ENCODE results near the gene PGAM2.

DNA sequence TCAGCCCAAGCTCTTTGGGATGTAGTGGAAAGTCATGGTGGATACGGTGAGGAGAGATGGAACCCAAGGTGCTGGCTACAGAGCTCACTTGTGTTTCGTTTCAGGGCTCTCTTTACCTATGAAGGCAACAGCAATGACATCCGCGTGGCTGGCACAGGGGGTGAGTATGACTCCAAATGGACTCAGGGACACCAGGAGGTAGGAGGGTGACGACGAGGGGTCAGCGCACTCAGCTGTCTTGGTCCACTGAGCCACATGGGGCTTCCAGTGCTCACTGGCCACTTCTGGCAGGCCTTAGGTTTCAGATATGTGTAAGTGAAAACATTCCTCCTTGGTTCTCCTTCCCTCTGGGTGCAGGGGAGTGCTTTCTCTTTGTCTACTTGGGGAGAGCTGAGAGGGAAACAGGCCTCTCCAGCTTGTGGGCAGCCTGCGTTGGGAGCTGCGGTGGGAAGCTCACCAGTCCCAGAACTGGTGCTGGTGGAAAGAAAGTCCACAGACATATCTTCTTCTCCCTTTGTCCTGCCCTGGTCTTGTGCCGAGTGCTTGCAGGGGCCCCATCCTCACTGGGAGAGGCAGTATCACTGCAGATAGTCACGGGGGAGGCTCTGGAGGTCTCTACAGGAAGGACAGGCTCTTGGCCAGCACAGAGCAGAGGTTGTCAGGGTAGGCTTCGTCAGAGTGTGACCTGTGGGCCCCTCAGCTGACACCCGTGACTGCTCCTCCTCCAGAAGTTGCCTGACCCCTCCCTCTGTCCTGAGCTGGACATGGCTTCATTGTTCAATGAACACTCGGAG lies 15.0 kb downstream of the PGAM2 start:
- TF ChIP-seq RAD21 (IDR thresholded peaks at IDR 0.05; ENCODE audit: low read length) (no peak), POLR2A (IDR thresholded peaks at IDR 0.05; ENCODE audit: low read depth, low read length) (no peak), MAFK (IDR thresholded peaks at IDR 0.05; ENCODE audit: low read depth, low read length) (no peak)
- TF ChIP-seq, protein P1, sequence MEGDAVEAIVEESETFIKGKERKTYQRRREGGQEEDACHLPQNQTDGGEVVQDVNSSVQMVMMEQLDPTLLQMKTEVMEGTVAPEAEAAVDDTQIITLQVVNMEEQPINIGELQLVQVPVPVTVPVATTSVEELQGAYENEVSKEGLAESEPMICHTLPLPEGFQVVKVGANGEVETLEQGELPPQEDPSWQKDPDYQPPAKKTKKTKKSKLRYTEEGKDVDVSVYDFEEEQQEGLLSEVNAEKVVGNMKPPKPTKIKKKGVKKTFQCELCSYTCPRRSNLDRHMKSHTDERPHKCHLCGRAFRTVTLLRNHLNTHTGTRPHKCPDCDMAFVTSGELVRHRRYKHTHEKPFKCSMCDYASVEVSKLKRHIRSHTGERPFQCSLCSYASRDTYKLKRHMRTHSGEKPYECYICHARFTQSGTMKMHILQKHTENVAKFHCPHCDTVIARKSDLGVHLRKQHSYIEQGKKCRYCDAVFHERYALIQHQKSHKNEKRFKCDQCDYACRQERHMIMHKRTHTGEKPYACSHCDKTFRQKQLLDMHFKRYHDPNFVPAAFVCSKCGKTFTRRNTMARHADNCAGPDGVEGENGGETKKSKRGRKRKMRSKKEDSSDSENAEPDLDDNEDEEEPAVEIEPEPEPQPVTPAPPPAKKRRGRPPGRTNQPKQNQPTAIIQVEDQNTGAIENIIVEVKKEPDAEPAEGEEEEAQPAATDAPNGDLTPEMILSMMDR (conservative IDR thresholded peaks at IDR 0.05; ENCODE audit: low read depth, low read length): no peak
